Measurements from ENCODE around the gene EXOC6B.

DNA sequence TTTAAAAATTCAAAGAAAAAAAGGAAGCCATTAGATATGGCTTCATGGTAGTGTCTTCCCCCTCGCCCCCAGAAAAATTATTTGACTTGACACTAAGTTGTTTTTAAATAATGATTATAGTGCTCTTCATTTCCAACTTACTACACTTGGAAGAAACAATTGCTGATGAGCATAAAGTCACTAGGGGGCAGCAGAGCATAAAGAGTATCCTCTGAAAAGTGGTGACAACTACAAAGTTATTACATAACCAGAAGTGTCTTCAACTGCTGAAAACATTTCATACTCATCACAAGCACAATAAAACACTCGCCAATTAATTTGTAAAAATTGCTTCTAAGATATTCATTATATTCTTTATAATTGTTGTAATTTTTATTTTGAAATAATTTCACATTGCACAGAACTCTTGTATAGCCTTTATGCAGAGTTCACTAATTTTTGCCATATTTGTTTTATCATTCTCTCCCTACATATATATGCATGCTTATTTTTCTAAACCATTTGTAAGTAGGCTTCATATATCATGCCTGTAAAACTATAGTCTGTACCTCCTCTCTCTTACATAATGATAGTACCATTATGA lies 54.9 kb downstream of the EXOC6B start:
- TF ChIP-seq EZH2phosphoT487 (IDR thresholded peaks at IDR 0.05; ENCODE audit: insufficient read depth, low read depth) (no peak), EZH2 (IDR thresholded peaks at IDR 0.05; ENCODE audit: insufficient read depth, poor library complexity, severe bottlenecking) (no peak)
